DMS153 treated with DMSO at 0.1 percent for 48 hours (cell line): ENCODE data around the gene HOXA2.

Experiments used
- DNase-seq: peaks from one replicate; lab custom pipeline; 2025; ENCODE audit not compliant: unreplicated experiment; lab: John Stamatoyannopoulos, UW

The HOXA2 gene

GRCh38 chr7:27102581-27103442 lies at the start of gene HOXA2:
TSS of gene HOXA2 (minus strand) at chr7:27102683. CDS start at chr7:27102500, 183 bp downstream.
- no peak for DNase-seq

GRCh38 chr7:27151341-27151930 lies 49.0 kb upstream of the HOXA2 start:
- DNase-seq, result no peak

GRCh38 chr7:27150568-27151340 lies 48.3 kb upstream of the HOXA2 start:
- peak; percentile 88 for DNase-seq

DNA sequence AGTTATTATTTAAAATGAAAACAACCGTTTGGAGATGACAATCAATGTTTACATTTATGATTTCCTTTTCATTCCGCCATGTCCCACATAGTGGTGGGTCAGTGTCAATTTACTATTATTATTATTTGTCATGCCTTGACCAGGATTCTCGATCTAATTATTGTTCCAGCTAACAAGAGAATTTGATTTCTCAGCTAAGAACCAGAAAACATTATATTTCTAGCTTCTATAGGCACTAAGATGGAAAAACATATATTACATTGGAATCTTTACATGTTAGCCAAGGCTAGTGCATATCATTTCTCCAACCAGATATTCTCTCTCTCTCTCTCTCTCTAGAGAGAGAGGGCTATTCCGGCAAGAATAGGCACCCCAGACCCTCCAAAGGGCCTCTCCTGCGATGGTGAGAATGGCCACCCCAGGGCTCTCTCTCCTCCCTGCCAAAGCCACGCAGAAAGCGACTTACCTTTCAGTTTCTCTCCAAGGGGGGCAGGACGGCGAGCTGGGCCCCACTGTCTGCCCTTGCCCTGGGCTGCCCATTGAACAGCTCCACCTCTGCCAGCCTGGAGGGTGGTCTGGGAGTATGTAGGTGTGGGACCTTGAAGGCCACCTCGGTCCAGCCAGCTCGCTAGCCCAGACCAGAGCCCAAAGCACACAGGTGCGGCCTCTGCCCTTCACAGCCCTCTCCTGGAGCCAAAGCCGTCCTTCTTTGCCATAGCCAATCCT lies 47.5 kb upstream of the HOXA2 start:
- no peak for DNase-seq

DNA sequence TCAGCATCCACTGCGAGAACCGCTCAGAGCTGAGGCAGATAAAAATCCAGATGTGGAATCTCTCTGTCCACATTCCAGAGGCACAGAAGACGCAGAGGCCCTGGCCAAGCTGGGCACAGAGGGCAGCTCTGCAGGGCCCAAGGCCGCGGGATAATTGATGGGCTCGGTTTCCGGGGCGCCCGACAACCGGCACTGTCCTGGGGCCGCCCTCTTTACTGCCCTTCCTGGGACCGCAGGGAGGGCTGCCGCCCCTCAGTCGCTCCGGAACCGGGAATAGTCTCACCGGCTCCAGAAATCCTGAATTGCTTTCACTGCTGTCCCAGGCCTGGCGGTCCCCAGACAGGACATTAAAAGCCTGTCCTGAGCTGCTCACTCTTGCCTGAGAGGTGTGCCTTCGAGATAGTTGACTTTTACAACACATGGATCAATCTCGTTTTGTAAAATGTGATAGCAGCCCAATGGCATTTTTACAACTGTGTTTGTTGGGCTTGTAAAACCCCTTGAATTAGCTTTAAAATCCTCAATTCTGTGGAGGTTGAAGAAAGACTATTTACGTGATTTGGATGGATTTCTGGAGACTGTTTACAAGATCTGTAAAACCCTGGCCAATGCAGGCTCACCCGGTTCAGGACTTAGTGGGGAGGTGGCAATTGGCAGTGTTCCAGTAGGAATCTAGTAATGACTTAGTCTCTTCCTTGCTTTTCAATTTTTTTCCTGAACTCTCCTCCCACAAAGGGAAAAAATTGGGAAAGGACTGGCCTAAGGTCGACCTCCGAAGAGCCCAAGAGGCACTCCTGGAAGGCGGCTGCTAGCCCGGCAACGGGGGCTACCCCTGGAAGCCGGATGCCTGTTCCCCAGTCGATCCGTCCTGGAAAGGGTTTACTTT lies 46.5 kb upstream of the HOXA2 start:
- no peak for DNase-seq

- peak; percentile 68 for DNase-seq
These were observed 45.7 kb upstream of the HOXA2 start for GRCh38 chr7:27148031-27148755.

GRCh38 chr7:27147199-27148030 lies 44.9 kb upstream of the HOXA2 start, which contains the start of gene HOXA6:
TSS of gene HOXA6 (minus strand) at chr7:27147774. CDS start at chr7:27147749, 25 bp downstream.
- DNase-seq, result peak; percentile 85

DNA sequence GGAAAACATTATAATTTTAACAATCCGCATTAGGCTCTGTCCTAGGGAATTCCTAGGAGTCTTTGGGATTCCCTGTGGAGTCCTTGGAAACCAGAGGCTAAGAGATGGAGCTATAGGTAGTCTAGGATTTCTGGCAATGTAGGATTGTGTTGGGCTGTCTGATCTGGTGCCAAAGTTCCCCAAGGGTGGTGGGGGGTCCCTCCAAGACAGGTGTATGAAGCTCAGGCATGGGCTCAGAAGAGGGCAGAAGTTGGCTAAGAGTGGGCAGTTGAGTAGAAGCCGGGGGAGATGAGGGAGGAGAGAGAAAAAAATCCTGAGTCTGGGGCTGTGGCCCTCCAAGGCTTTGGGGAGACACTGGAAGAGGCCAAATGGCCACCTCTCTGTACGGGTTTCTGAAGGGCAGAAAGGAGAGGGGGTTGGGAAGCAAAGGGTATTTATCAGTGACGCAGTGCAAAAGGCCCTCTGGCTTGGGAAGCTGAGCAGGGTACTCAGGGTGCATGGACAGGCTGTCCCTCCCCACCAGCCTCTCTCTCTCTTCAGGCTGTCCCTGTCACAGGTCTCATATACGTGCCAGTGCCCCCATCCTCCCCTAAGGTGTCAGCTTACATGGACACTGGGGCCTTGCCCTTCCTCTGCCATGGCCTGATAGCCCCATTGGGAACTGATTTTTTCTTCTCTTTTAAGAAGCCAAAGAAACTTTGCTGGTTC lies 44.2 kb upstream of the HOXA2 start:
- no peak for DNase-seq

GRCh38 chr7:27145914-27146412 lies 43.5 kb upstream of the HOXA2 start:
- no peak for DNase-seq

- DNase-seq, result no peak
These were observed 42.9 kb upstream of the HOXA2 start for GRCh38 chr7:27145165-27145913.

DNA sequence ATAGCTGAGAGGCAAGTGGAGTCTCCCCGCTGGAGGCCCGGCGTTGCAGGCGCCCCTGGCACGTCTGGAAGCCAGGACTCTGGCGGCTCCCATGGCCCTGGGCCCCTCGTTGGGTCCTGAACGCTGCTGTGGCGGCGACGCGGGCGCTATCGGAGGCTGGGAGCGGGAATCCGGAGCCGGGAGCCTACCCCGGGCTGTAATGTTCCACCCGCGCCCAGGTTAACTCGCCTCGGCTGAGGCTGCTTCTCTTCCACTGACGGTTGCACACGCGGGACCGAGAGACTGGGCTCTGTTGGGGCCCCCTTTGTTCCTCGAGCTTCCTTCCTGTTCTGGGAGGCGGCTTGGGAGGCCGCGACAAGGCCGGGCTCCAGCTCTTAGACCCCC lies 42.3 kb upstream of the HOXA2 start:
- DNase-seq, result no peak

- no peak for DNase-seq
These were observed 41.7 kb upstream of the HOXA2 start for GRCh38 chr7:27143950-27144780.

DNA sequence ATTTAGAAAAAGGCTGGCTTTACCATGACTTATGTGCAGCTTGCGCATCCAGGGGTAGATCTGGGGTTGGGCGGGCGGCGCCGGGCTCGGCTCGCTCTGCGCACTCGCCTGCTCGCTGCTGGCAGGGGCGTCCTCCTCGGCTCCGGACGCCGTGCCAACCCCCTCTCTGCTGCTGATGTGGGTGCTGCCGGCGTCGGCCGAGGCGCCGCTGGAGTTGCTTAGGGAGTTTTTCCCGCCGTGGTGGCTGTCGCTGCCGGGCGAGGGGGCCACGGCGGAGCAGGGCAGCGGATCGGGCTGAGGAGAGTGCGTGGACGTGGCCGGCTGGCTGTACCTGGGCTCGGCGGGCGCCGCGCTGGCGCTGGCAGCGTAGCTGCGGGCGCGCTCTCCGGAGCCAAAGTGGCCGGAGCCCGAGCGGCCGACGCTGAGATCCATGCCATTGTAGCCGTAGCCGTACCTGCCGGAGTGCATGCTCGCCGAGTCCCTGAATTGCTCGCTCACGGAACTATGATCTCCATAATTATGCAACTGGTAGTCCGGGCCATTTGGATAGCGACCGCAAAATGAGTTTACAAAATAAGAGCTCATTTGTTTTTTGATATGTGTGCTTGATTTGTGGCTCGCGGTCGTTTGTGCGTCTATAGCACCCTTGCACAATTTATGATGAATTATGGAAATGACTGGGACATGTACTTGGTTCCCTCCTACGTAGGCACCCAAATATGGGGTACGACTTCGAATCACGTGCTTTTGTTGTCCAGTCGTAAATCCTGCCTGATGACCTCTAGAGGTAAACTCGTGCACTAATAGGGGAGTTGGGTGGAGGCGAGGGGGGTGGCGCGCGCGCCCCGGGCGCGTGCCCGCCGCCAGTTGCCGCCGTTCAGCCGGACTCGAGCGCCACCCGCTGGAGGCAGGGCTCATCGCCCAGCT lies 40.8 kb upstream of the HOXA2 start, which contains the start of gene HOXA5:
TSS of gene HOXA5 (minus strand) at position 659 of the 927 bp plus-strand sequence. CDS start at position 585, 74 bp downstream.
- no peak for DNase-seq

- no peak for DNase-seq
These were observed 40.1 kb upstream of the HOXA2 start for GRCh38 chr7:27142580-27143022.
